ENCODE measurements around the gene FCN1. TPM values are rescaled to one million over a fixed set of nuclear protein-coding genes. Genes with fewer than 3 reads are reported as not detected.

Gene FCN1
- not detected in 5 replicates for total RNA-seq (2022; extraction: Qiagen RNA extraction; ENCODE audit: low read depth)

DNA sequence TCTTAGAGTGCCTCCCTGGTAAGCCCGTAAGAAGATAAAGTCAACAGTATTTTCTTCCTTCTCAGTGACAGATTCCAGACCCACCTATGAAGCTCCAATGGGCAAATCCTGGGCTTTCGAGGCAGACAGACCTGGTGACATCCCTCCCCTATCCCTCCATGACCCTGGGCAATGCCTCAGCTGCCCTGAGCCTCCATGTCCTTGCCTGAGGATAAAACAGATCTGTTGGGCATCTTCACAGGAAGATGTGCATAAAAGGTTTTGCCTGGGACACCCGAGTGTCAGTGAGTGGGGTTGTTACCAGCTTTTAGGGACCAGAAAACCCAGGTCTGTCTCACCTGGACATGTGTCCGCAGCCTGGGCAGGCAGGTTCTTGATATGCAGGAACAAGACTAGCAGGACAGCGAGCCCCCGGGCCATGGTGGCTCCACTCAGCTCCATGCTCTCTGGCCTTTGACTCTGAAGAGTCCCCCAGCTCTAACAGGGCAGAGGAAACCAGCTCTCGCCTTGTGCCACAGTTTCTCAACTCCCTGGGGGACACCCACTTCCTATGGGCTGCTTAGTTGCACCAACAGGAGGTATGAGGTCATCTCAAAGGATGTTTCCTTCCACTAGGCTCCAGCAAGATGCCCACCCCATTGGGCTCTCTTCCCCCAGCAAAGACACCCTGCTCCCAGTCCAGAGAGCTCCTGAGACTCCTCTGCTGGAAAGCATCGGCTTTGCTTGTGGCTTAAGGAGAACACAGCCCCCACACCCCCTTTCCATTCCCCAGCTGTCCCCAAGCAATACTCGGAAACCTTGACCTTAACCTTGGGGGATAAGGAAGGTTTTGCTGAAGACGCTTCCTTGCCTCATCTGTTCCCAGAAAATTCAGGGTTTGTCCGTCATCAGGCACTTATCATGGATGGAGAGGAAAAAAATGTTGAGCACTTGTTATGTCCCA lies at the start of gene FCN1:
Gene FCN1, minus strand, starts transcription at position 482 of the 943 bp plus-strand sequence. Its CDS starts 41 bp downstream, at position 441.

DNA sequence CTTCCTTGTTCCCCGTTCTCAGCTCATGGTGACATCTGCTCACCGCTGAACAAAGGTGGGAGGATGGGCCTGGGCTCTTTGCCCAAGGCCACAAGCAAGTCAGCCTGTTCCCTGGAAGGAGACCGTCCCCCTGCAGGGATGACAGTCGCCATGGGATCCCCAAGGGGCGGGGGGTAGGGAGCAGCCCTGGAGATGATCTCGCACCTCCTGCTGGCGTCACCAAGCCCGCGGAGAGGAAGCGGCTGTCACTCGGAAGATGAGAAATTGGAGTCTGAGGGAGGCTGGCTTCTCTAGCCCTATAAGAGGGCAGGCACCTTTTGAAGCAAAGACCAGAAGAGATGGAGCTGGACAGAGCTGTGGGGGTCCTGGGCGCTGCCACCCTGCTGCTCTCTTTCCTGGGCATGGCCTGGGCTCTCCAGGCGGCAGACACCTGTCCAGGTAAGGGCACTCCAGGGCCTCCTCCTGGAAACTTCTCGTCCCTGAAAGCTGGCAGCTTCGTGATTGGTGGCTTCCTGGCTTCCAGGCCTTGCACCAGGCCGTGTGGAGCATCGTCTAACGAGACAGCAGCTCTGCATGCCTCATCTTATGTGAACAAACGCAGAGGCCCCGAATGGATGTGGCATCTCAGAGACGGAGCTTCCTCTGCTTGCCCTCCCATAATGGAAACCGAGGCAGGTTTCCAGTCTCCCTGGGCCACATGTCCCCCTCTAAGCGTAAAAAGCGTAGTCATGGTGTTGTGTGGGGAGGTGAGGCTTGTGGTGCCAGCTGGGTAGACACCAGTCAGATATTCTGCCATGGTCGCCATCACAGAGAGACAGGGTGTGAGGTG lies 37.0 kb downstream of the FCN1 start, which contains the start of gene FCN2:
Gene FCN2, plus strand, starts transcription at position 327 of the 829 bp plus-strand sequence. Its CDS starts 12 bp downstream, at position 339.

Other genes with a start within 250 kb of the FCN1 start
- gene FCN2, start 37.1 kb downstream of the FCN1 start, total RNA-seq (2022; extraction: Qiagen RNA extraction; ENCODE audit: low read depth), result not detected in 5 replicates
- gene OLFM1, start 169.8 kb upstream of the FCN1 start, total RNA-seq (2022; extraction: Qiagen RNA extraction; ENCODE audit: low read depth), result 8.9 to 10.7 TPM (median 9.3 TPM) in 5 replicates

Data from A549 treated with GW870086 at 1 μM for 4 hours (cell line).